Stimulated activated CD4-positive, alpha-beta T cell treated with anti-CD3 and anti-CD28 coated beads, Interleukin-2, amount 100 ng/mL, for 4 hours (primary cell): ENCODE data around the gene KRT6A.
"Not testable (repeated sequence)": the region's sequence is repeated elsewhere in the genome, so short reads cannot be mapped to it uniquely, and the experiment has no call there.

Source experiments
- DNase-seq: peaks from one replicate; pipeline ENCODE4 v3.0.0-alpha.2; 2020; ENCODE audit warnings: low read depth

The KRT6A gene

DNA sequence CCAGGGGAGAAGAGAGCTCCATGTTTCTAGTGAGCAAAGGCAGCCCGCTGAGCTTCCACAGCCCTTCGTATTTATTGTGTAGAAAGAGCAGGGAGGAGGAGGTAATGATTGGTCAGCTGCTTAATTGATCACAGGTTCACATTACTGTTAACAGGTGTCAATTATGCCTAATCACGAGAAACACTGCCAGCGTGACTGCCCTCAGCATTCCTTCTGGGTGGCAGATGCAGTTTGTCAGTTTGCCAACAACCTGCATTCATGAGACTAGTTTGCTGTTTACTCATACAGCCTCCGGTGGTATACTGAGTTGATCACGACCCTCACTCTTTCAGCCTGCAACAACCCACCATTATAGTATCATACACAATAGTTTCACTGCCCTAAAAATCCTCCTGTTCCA is 7.5 kb upstream of the KRT6A start:
- DNase-seq = not testable (repeated sequence)

DNA sequence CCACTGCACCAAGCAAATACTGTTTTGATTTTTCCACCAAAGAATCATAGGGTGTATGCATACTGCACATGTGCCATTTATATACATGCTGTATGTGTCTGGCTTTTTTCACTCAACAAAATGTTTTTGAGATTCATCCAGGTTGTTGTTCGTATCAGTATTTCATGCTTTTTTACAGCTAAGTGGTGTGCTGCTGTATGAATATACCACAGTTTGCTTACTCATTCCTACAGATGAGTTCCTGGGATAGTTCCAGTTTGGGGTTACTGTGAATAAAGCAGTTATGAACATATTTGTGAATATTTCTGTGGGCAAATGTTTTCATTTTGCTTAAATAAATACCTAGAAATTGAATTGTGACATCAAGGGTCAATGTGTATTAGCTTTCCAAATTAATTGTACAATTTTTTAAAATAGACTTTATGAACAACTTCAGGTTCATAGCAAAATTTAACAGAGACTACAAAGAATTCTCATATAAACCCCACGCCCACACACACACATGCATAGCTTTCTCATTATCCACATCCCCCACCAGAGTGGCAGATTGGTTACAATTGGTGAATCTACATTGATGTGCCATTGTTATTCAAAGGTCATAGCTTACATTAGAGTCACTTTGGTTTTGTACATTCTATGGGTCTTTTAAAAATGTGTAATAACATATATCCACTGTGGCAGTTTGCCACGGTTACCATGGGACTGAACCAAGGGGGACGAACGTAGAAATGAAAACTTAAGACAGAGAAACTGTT is 6.9 kb upstream of the KRT6A start:
- DNase-seq = no peak

DNA sequence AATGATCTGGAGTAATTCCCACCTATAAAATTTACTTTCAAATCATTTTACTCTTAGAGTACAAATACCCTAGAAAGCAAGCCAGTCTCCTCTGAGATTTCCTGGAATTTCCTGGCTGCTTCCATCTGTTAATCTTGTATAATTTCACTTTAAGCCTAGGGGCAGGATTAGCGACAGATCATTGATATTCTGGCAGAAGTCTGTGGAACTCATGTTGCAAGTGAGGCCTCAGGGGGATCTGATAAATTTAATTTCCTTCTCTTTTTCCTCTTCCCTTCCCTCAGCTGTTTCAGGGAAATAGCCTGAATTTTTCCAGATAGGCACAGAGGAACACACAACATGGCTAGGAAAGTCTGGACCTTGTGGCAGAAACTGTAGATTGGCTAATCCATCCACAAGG is 5.9 kb upstream of the KRT6A start:
- DNase-seq = no peak

DNA sequence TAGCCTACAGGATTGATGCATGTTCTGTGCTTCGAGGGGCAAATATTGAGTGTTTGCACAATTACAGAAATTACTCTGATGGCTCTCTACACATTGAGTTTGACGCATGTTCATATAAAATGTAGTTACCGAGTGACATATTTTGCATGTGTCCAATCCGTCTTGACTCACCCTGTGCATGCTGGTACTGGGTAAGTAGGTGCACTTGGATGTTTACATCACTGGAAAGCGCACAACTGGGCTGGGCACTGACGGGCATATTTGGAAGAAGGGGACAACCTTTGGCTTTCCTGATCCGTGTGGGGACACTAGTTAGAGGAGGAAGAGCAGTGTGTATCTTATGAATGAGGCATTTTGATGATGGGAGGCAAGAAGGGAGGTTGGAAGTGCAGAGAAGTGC is 4.9 kb upstream of the KRT6A start:
- no peak for DNase-seq

DNA sequence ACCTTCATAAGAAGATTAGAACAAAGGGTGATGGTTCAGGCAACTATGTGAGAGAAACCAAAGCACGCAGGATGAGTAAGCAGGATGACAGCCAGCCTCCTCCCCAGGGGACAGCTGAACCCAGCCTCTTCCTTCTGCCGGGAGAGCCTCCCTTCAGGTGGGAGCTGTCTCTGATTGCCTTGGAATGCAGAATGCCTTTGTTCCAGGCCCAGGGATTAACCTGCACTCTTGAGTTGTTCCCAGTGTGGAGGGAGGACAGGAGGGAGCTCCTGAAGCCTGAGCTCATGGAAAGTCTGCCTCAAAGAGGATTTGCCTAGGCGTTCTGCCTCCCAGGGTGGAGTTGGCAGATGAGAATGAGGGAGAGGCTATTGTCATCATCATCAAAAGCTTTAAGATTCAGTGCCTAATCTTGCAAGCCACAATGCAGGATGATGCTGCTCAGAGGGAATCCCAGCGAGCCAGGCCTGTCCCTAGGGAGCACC is 3.6 kb upstream of the KRT6A start:
- DNase-seq = no peak

DNA sequence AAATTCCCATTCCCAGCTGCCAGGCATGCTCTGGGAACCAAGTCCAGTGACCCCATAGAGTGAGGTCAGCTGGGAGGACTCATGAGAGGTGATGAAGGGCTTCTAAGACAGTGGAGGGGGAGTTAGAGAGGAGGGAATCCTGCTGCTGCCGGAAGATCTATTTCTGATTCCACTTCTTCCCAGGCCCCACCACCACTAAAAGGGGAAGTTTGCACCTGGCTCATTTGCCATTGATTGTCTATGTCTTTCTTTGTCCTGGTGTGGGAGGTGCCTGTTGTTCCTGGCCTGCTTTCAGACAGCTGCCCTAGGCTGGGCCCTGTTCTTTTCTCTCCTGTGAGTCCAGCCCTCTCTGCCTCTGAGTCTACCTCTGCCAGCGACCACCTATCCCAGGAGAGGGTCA is 3.0 kb upstream of the KRT6A start:
- DNase-seq = no peak

DNA sequence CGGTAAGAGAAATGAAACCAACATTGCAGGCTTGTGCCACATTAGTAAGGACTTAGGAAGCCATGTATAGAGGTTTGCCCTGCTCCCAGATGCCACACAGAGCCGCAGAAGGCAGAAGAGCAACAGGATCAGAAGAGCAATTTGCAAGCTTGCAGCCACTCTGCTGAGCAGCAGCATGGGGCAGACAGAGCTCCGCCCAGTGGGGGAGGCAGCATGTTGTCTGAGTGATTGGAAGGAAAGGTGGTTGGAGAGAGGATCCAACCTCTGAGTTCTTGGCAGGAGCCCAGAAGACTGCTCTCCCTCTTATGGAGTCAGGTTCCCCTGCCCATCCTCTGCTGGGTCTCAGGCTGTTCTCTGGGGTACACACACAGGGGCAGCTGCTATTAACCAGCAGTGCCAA is 2.3 kb upstream of the KRT6A start:
- no peak for DNase-seq

DNA sequence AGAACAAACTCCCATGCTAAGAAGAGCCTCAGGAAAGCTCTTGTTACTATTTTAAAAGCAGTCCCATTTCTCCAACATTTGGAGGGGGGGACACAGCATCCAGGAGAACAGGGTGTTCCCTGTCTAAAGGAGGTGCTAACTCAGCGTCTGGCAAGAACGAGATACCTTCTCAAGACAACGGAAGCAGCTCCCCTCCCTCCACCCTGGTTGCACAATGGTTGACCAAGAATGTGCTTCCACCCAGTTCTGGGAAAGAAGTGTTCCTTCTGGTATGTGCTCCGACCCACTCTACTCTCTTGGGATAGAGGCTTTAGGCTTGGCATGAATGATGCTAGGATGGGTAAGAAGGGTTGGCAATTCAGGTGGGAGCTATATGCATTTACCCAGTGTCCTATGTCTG is 1.5 kb upstream of the KRT6A start:
- no peak for DNase-seq

DNA sequence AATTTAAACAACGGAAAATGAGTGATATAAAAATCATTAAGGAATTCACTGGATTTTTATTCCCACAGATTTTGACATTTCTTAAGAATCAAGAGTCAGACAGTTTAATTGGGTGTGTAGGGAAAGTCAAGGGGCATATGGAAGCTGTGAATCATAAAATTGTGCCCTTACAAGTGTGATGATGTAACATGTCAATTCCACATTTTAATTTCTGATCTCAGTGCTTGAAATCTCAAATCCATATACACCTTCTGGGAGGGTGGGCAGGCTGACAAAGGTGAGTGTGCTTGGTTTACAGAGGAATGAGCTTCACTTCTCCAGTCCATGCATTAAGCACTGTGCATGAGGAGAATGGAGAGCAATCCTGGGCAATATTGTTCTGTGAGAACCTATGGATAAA is 1.0 kb upstream of the KRT6A start:
- DNase-seq = no peak

DNA sequence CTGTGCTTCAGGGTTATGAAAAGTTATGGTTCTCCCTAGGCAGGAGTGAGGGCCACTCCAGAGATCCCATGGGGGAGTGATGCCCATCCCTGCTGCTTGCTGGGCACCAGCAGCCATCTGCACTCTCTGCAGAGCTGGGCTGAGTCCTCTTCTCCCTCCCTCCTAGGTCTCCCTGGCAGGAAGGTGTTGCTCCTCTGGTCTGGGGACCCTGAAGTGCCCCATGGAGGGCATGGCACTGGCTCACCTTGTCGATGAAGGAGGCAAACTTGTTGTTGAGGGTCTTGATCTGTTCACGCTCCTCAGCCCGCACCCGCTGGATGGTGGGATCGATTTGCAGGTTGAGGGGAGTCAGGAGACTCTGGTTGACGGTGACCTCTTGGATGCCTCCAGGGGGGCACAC is 652 bp downstream of the KRT6A start:
- DNase-seq = not testable (repeated sequence)

DNA sequence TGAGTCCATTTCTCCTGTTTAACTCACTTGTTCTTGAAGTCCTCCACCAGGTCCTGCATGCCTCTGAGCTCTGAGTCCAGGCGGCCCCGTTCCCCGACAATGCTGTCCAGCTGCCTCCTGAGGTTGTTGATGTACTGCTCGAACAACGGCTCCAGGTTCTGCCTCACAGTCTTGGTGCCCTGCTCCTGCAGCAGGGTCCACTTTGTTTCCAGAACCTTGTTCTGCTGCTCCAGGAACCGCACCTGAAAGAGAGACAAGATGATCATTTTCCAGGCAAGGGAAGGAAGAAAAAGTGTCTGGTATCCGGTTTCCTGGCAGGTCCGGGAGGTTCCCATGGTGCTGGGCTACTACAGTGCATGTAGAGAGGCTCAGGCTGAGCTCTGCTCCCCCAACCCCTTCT is 1.6 kb downstream of the KRT6A start:
- not testable (repeated sequence) for DNase-seq

DNA sequence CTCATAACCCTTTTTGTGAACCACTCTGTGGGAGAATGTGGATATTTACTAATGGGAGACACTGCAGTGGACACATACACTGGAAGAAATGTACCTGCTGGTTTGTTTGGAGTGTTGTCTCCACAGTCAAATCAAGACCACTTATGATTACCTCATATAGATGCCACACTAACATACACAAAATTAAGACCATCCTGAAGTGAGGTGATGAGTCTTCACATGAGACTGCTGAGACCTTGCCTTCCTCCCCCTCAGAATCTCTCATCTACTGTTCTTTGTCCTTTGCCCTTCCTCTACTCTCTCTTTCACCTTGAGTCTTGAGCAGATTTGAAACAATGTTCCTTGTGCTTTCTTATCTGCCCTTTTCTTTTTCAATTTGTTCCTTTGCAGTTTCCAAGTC is 4.3 kb downstream of the KRT6A start:
- no peak for DNase-seq

DNA sequence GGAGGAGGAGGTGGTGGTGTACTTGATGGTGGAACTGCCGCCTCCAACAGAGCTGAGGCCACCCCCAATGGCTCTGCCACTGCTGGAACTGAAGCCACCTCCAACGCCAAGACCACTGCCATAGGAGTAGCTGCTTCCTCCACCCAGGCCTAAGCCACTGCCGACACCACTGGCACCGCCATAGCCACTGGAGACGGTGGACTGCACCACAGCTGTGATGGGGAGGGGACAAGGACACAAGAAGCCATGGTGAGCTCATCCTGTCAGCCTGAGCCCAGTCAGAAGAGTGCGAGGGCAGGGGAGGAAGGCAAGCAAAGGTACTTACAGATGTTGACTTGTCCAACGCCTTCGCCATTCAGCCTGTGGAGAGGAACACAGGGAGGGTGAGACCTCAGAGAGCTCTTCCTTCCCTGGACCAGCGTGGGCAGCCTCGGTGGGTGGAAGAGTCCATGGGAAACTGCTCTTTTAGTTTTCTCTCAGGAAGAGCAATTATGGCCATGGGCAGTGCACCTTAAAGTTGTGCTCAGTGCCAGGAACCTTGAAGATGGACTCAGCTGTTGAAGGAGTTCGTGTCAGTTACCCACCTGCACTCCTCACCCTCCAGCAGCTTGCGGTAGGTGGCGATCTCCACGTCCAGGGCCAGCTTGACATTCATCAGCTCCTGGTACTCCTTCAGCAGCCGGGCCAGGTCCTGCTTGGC is 5.2 kb downstream of the KRT6A start:
- DNase-seq = not testable (repeated sequence)

DNA sequence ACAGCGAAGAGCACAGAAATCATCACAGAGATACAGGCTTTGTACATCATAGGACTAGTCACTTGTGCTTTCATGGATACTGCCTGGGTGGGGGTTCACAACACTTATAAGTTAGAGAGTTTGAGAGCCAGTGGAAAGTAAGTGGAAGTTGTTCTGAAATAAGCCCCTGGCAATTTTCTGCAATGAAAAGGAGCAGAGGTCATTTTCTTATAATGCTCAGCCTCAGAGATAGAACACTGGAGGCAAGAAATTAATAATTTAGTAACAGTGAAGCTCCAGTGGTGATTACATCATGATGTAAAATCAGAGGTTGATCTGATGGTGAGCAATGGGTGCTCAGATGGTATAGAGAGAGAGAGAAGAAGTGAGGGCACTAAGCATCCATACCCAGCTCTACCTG is 5.8 kb downstream of the KRT6A start:
- no peak for DNase-seq

DNA sequence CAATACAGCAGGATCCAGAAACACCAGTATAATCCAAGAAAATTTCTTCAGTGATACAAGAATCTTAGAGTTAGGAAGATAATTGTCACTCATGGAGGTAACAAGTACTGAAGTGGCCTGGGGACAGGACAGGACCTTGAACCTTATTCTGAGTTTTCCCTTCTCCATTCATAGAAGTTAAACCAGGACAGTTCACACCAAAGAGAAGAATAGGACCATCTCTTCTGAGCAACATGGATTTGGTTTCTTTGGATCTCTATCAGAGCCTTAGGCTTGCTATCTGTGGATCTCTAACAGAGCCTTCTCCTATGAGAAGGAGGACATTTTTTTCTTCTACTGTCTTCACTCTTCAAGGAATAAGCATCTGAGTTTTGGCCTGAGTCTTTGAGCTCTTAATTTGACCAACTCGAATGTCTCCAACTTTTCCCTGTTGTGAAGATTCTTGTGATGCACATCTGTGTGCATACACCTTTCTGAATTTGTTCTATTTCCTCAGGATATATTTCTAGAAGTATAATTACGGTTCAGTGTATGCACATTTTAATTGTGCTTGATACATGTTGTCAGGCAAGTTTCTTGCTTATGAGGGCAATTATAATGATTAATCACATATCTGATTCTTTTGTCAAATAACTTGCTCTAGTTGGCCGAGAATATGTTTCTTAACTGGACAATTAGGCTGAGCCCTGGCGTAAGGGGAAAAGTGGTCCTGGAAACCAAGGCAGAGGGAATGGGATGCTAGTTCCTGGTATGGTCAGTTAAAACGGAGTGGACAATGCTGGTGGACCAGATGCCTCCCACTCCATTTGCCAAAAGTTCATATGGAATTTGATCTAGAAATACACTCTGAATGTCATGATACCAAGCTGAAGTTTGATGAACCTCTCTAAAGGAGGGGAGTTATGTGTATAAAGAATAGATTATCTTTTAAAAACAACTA is 6.6 kb downstream of the KRT6A start:
- DNase-seq = no peak

DNA sequence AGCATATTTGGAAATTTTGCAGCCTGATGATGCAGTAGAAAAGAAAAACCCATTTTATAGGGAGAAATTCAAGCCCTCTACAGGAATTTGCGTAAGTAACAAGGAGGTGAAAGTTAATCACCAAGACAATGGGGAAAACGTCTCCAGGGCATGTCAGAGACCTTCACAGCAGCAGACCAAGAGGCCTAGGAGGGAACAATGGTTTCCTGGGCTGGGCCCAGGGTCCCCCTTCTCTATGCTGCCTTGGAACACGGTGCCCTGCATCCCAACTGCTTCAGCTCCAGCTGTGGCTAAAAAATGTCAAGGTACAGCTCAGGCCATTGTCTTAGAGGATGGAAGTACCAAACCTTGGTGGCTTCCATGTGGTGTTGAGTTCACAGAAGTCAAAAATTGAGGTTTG is 13.0 kb downstream of the KRT6A start:
- DNase-seq = no peak

DNA sequence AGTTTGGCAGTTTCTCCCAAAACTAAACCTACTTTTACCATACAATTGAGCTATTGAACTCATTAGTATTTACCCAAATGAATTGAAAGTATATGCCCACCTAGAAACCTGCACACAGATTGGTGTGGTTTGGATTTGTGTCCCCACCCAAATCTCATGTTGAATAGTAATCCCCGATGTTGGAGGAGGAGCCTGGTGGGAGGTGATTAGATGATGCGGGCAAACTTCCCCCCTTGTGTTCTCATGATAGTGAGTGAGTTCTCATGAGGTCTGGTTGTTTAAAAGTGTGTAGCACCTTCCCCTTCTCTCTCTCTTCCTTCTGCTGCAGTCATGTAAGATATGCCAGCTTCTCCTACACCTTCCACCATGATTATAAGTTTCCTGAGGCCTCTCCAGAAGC is 15.4 kb downstream of the KRT6A start:
- no peak for DNase-seq

DNA sequence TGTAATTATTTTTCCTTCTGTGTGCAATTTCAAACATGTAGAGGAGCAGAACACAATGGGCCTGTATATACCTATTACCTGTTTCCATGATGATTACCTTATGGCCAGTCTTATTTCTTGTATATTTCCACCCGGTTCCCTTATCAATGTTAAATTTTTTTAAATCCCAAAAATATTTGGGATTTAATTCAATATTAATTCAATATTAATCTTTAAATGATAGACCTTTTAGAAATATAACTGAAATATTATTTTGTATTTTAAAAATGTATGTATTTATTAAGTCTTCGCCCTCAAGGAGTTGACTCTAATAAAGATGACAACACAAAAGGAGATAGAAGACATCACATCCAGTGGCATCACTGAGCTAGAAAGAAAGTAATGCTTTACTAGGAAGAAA is 18.8 kb downstream of the KRT6A start:
- no peak for DNase-seq

DNA sequence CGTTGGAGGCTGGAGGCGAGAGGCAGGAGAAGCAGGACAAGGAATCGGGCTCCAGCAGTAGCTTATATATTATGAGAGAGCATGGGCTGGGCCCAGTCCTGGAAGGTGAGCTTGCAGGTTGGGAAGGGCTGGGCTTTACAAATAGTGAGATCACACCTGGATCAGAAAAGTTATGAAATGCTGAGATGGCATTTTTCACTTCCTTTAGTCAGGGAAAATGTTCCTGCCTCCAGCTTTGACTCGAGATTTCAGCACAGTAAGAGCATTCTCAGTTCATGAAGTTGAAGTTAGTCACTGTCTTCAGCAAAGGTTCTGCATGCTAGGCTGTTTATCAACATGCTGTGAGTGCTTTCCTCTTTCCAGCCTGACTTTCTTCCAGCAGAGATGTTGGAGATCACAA is 19.3 kb downstream of the KRT6A start, which contains the start of gene KRT6C:
TSS of gene KRT6C (minus strand) at position 38 of the 400 bp plus-strand sequence. CDS start 68 bp downstream, outside the sequence.
- no peak for DNase-seq

DNA sequence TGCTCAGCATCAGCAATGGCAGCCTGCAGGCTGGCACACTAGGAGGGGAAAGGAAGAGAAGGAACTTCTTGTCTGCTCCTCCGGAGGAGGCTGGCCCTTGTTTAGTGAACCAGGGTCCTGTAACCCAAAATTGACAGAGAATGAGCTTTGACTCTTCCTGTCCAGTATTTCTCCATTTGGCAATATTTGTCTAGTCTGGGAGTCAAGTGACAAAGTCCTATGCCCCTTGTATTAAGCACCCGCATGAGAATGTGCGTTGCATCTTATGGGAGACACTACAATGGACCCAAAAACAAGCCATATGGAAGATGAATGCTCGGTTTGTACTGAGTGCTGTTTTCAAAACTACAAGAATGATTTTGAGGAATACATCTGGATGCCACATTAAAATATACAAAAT is 23.2 kb downstream of the KRT6A start:
- DNase-seq = no peak

DNA sequence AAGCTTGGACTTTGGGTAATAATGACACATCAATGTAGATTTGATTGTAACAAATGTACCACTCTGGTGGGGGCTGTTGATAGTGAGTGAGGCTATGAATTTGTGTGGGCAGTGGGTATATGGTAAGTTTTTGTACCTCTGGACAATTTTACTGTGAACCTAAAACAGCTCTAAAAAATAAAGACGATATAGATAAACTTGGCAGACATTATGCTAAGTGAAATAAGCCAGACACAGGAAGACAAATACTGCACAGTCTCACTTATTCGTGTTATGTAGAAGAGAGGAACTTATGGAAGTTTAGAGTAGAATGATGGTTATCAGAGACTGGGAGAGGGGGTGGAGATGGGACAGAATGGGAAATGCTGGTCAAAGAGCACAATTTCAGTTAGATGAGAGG is 28.2 kb downstream of the KRT6A start:
- DNase-seq = no peak

DNA sequence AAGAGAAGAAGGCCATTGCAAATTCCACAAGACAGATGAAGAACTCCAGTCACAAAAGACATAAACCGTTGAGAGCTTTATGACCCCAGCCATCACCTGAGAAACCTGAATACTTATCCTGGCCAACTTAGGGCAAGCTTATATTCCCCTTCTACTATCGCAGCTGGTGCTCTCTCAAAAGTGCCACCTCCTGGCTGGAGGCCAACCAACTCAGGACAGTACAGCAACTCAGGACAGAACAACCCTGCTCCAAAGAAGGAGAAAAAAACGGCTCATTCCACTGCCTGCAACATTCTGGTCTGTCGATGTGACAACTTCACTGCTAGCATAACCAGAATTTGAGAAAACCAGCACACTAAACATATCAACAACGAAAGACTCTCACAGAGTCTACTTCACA is 31.4 kb downstream of the KRT6A start:
- DNase-seq = no peak

DNA sequence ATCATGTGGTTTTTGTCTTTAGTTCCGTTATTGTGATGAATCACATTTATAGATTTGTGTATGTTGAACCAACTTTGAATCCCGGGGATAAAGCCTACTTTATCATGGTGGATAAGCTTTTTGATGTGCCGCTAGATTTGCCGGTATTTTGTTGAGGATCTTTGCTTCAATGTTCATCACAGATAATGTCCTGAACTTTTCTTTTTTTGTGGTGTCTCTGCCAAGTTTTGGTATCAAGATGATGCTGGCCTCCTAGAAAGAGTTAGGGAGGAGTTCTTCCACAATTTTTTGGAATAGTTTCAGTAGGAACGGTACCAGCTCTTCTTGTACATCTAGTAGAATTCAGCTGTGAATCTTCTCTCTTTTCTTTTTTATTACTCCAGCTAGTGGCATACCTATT is 34.2 kb downstream of the KRT6A start:
- no peak for DNase-seq
